Stimulated activated CD8-positive, alpha-beta memory T cell treated with anti-CD3 and anti-CD28 coated beads, Interleukin-7, amount 100 ng/mL, for 48 hours (primary cell): Measurements from ENCODE around the gene RPL11.
"Not testable (repeated sequence)": the region's sequence is repeated elsewhere in the genome, so short reads cannot be mapped to it uniquely, and the experiment has no call there.

Experiments
- DNase-seq, 2 donors: peaks; one replicate each; pipeline ENCODE4 v3.0.0-alpha.2; 2020; ENCODE audit warnings: low read depth in 1 of 2; ENCODE audit errors: extremely low read depth in 1 of 2

RPL11 gene

GRCh38 chr1:23684415-23684814 is 7.2 kb upstream of the RPL11 start:
- DNase-seq, result no peak

GRCh38 chr1:23685197-23685596 is 6.4 kb upstream of the RPL11 start:
- DNase-seq, result not testable (repeated sequence)

GRCh38 chr1:23687680-23688079 is 3.9 kb upstream of the RPL11 start:
- not testable (repeated sequence) for DNase-seq

GRCh38 chr1:23688281-23688680 is 3.3 kb upstream of the RPL11 start:
- not testable (repeated sequence) for DNase-seq

DNA sequence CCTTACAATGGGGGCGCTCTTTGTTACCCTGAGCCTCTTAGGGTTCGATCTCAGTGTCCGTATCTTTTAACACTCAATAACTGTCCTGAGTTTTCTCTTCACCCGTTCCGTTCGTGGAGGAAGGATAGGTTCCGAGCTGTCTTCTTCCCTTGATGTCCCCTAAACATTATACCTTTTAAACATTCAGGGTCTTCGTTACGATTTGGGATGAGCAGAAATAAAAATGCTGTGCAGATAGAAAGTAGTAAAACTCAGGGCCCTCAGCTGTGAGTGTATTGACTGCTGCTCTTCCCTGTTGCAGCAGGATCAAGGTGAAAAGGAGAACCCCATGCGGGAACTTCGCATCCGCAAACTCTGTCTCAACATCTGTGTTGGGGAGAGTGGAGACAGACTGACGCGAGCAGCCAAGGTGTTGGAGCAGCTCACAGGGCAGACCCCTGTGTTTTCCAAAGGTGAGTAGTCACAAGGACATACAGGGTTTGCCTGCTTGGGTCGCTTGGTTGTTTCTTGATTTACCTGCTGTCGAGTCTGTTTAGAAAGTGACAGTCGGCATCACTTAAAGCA is 784 bp downstream of the RPL11 start:
- no peak for DNase-seq

- DNase-seq, result no peak
Observed at GRCh38 chr1:23693599-23693998, 2.0 kb downstream of the RPL11 start.

GRCh38 chr1:23694371-23694770 is 2.8 kb downstream of the RPL11 start:
- no peak for DNase-seq

GRCh38 chr1:23695667-23696066 is 4.1 kb downstream of the RPL11 start:
- DNase-seq, result no peak

- DNase-seq, result no peak
Observed at GRCh38 chr1:23696335-23696989, 4.9 kb downstream of the RPL11 start.

DNA sequence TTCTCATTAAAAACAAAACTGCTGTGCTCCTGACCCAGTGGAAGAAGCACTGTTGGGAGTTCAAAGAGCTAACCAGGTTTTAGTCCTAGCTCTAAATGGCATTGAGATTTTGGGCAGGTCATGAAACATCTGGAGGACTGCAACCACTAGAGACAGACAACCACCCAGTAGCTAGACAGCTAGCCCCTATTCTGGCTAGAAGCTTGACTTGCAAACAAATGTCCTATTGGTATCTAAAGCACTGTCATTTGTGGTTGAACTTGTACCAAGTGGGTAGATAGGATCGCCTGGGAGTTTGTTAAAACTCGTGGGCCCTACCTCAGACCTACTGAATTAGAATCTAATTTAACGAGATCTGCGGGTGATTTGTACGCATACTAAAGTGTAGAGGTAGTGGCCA is 6.9 kb downstream of the RPL11 start:
- DNase-seq, result no peak

DNA sequence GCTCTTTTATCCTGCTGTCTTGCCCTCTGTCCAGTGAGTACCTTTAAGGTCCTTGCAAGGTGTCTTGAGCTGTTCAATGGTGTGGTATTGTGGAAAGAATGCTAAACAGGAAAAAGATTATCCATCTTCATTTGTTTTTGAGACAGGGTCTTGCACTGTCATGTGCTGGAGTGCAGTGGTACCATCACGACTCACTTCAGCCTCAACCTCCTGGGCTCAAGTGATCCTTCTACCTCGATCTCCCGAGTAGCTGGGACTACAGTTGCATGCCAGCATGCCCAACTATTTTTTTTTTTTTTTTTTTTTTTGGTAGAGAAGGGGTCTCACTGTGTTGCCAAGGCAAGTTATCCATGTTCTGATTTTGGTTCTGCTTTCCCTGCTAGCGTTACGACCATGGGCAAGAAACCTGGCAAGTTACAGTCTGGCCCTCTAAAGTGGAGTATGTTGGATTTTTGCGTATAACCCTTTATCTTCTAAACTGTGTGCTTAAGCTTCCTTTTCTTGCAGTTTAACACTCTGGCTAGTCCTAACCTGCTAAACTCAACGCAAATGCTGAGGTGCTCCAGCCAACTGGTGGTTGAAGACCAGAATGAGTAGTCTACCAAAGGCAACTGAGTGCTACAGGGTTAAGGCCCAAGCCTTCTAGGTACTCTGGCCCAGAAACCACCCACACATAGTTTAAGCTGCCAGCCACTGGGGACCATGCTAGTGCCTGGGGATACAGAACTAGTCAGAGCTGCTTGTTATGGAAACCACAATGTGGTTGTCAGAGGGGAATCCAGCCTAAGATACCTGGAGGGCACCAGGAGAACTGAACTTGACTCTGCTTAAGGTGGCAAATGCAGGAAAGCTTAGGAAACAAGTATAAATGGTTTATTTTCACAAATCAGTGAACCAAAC is 7.9 kb downstream of the RPL11 start:
- peak in 1 of 2 donors; percentile 37 for DNase-seq

DNA sequence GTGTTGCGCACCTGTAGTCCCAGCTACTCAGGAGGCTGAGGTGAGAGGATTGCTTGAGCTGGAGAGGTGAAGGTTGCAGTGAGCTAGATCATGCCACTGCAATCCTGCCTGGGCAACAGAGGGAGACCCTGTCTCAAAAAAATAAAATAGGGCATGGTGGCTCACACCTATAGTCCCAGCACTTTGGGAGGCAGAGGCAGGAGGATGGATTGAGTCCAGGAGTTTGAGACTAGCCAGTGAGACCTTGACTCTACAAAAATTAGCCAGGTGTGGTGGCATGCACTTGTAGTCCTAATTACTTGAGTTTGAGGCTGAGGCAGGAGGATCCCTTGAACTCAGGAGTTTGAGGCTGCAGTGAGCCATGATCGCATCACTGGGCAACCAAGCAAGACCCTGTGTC is 9.7 kb downstream of the RPL11 start:
- no peak for DNase-seq

GRCh38 chr1:23701996-23702395 is 10.4 kb downstream of the RPL11 start:
- no peak for DNase-seq

DNA sequence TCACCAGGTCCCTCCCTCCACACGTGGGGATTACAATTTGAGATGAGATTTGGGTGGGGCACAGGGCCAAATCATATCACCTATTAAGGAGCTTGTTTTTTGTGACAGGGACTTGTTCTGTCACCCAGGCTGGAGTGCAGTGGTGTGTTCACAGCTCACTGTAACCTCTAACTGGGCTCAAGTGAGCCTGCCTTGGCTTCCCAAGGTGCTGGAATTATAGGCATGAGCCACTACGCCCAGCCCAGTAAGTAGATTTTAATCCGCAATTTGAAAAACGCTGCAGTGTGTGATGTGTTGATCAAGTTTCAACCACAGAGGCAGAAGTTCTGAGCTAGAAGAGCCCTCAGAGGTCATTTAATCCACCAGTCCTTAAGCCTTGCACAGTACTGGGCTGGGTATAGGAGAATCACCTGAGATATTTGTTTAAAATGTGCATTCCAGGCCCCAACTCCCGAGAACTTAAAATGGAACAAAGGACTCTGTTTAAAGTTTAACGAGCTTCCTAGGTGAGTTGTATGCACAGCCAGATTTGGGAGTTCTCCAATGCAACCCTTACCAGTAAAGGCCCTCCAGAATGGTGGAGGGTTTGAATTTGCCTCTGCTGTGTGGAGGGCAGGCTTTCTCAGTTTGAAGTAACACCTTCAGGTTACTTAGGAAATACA is 13.4 kb downstream of the RPL11 start:
- no peak for DNase-seq

DNA sequence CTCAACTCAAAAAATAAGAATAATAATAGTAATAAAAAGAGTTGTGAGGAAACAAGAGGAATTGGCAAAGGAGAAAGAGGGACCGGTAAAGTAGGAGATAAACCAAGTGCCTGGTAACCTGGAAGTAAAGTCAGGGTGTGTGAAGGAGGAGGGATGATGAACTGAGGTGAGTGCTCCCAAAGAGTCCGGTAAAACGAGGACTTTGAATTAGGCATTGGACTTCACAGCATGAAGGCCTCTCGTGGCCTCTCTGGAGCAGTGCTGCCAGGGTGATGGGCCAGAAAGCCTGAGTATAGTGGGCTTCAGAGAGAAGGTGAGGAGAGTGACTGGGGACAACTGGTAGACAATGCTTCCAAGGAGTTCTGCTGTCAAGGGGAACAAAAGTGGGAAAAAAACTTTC is 17.6 kb downstream of the RPL11 start:
- no peak for DNase-seq

- no peak for DNase-seq
Observed at GRCh38 chr1:23718482-23718881, 26.9 kb downstream of the RPL11 start.

DNA sequence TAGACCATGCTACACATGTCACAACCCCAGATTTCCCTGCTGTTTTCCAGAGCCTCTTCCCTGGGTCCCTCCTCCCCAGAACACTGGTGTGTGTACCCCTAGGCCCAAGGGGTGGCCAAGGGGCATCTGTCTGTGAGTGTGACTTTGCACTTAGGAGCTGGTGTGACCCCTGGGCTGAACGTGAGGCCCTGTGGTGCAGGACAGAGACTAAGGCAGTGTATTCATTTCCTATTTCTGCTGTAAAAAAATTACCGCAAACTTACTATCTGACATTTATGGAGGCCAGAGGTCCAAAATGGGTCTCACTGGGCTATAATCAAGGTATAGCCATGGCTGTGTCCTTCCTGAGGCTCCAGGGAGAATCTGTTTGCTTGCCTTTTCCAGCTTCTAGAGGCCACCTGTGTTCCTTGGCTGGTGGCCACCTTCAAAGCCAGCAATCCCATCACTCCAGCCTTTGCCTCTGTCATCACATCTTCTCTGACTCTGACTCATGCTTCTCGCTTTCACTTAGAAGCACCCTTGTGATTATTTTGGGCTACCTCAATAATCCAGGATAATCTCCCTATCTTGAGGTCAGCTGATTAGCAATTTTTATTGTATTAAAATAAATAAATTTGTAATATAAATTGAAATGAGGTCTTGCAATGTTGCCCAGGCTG is 27.7 kb downstream of the RPL11 start:
- no peak for DNase-seq

DNA sequence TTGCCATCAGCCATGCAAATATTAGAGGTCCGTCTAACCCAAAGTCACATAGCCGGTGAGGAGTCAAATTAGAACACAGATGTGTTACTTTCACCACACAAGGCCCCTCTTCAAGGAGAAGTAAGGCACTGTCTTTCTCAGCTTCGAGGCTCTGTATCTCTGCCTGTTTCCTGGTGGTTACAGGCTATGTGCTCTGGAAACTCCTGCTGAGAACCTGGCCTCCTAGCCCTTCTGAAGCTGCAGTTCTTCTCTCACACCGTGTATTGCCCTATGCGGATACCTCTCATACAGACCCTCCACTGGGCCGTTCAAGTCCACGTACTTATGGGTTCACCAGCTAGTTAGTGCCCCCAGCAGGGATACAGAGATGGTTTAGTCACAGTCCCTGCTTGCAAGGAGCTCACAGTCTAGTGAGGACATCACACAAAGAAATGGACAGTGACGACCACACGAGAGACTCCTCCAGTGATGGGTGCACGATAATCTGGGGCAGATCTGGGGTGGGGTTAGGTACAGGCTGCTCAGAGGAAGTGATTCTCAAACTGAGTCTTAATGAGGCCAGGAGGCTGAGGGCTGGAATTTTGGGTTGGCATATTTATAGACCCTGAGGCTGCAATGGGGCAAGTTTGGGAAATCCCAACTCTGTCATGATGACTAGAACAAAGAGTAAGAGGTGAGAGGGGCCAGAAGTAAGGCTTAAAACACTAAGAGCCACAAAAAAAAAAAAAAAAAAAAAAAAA is 28.8 kb downstream of the RPL11 start:
- peak in 1 of 2 donors; percentile 28 for DNase-seq

DNA sequence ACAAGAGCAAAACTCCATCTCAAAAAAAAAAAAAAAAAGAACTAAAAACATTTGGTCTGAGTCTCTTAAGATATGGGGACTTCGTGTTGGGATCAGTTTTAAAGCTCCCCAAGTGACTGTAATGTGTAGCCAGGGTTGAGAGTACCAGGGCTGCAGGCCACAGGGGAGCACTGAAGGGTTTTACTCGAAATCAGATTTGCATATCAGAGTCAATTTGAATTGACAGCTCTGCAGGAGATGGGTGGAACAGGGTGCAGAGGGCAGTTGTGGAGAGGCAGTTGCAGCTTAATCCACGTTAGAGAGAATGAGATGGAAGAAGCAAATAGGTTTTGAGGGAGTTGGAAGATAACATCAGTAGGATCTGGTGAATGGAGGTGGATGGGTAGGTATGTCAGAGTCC is 31.0 kb downstream of the RPL11 start:
- DNase-seq, result no peak

- no peak for DNase-seq
Observed at GRCh38 chr1:23726686-23727085, 35.1 kb downstream of the RPL11 start.
